NCI-H2081 treated with DMSO at 0.1 percent for 48 hours (cell line): ENCODE results near the gene SAMD4A.

ENCODE experiments used
- DNase-seq: peaks from one replicate; lab custom pipeline; 2025; lab: John Stamatoyannopoulos, UW

Gene SAMD4A

DNA sequence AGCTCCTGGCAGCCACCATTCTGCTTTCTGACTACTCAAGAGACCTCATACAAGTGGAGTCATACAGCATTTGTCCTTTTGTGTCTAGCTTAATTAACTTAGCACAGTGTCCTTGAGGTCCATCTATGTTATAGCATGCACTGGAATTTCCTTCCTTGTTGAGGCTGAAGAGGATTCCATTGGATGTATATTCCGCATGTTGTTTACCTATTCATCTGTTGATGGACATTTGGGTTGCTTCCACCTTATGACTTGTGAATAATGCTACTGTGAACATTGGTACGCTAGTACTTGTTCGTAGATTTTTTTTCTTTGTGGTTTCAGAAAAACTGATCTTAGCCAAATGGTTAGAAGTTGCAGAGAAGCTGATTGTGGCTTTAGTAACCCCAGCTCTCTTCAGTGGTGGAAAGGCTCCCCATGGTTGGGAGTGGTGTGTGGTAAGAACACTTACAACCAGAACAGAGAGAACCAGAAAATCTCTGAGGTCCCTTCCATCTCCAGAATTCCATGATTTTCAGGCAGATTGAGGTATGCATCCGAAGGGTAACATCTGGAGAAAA is 118.4 kb downstream of the SAMD4A start:
- DNase-seq = no peak

GRCh38 chr14:54686219-54686870 is 119.4 kb downstream of the SAMD4A start:
- DNase-seq = no peak

GRCh38 chr14:54686871-54687749 is 120.2 kb downstream of the SAMD4A start:
- no peak for DNase-seq

DNA sequence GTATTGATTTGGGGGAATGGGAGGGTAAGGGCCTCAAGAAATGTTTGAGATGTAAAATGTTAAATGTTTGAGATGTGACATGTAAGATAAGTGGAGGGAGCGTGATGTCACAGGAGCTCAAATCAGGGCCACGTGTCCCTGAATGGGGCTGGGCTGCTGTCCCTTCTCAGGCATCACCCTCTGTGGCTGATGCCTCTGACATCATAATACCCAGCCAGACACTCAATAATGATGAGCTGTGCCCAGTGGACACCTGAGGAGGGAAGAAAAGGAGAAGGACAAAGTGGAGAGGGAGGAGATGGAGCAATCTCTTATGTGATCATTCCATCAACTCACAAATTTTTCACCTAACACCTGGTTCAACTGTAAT is 120.8 kb downstream of the SAMD4A start:
- no peak for DNase-seq

- no peak for DNase-seq
Observed at GRCh38 chr14:54688229-54688628, 121.3 kb downstream of the SAMD4A start.

DNA sequence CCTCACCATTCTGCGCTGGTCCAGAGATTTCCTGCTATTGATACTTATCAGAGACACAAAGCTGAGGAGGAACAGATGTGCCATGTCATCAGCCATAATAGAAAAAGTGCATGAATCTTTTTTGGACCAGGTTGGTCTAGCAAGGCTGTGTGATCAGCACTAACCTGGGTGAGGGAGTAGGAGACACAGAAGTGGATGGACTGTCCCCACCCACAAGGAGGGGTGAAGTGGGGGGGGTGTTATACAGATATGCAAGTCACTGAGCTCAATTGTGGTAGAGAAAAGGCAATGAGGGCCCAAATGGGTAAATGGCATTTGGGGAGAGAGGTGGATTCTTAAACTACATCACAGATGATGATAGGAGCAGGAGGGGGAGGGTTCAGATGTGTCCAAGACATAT is 123.0 kb downstream of the SAMD4A start:
- DNase-seq = no peak

DNA sequence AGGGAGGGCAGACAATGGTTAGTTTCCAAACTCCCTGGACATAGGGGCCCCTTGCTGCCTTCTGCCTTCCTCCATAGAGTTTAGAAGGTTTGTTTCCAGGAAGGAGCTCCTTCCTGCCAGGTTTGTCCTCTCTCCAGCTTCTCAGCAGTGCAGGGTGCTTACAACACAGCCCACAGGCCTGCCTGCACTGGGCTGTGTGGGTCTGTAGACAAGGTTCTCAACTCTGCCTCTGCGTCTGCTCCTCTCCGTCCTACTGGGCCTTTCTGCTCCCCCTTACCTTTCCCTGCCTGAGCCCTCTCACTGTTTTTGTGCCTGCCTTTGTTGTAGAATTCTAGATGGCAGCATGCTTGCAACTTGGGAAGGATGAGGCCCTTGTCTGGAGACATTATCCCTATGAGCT is 124.0 kb downstream of the SAMD4A start:
- no peak for DNase-seq

DNA sequence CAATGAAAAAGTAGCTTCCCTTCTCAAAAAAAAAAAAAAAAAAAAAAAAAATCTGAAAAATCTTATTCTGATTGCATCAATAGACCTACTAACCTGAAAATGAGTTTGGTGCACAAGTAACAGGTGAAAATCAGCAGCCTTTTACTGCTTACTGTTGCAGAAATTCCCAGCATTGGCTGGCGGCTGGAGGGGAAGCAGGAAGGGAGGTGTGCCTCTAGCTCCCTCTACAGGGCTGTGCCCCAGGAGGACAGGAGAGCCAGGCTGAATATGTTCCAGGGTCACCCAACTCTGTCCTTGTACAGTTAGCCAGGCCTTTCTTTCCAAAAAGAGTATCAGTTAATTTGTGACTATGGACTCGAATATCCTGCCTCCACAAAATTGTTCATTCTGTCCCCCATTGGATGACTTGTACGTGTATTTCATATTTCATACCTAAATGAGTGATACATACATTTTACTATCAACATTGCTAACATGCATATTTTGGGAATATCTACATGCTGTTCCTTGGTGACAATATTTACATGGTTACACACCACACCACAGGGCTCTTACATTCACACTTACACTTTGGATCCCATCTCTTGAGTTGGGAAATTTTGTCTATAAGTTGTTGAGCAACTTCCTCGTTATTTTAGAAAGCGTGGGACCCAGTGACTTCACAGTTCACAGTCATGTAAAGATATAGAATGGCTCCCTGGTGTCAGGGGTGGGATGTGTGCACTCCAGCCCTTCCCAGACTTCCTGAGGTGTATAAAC is 124.8 kb downstream of the SAMD4A start:
- DNase-seq = no peak

- no peak for DNase-seq
Observed at GRCh38 chr14:54692284-54692772, 125.4 kb downstream of the SAMD4A start.

GRCh38 chr14:54693761-54694160 is 126.8 kb downstream of the SAMD4A start:
- no peak for DNase-seq

DNA sequence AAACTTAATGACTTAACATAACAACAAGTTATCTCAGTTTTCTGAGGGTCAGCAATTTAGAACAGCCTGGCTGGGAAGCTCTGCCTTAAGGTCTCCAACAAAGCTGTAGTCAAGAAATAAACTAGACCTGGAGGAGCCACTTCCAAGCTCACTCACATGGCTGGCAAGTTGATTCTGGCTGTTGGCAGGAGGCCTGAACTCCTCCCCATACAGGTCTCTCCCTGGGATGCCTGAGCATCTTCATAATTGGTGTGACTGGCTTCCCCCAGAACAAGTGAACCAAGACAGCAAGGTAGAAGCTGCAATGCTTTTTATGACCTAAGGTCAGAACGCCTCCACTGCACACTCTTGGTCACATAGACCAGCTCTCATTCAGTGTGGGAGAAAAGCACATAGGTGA is 128.3 kb downstream of the SAMD4A start:
- DNase-seq = no peak

DNA sequence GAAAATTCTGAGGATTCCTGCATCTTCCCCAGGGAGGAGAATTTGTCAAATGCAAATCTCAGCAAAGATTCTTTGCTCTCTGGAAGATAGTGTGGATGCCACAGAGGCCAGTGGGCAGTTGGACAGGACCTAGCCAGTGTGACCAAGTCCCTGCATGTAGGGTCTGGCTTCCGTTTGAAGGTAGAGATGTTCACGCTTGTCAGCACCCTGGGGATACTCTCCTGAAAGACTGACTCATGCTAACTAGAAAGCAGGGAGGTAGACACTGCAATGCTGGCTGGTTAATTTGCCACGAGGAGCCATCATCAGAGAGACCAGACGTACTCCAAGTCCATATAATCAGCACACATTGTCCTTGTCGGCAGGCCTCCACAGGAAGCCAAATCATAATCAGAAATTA is 130.1 kb downstream of the SAMD4A start:
- no peak for DNase-seq

GRCh38 chr14:54697803-54698202 is 130.9 kb downstream of the SAMD4A start:
- no peak for DNase-seq

DNA sequence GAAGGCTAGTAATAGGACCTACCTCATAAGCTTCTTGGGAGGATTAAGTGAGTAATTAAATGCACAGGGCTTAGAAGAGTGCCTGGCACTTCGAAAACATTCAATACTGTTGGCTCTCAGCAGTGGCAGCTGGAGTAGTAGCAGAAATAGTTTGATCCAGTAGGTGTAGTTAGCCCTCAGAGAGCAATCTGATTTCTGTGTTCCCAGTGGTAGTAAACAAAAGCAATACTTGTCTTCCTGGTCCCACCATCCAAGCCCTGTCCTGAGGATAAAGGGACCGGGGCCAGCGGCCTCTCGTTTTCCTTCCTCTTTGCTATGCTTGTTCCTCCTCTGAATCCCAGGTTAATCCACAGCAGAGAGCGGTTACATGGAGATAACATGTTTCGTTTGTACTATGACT is 131.6 kb downstream of the SAMD4A start:
- DNase-seq = no peak

DNA sequence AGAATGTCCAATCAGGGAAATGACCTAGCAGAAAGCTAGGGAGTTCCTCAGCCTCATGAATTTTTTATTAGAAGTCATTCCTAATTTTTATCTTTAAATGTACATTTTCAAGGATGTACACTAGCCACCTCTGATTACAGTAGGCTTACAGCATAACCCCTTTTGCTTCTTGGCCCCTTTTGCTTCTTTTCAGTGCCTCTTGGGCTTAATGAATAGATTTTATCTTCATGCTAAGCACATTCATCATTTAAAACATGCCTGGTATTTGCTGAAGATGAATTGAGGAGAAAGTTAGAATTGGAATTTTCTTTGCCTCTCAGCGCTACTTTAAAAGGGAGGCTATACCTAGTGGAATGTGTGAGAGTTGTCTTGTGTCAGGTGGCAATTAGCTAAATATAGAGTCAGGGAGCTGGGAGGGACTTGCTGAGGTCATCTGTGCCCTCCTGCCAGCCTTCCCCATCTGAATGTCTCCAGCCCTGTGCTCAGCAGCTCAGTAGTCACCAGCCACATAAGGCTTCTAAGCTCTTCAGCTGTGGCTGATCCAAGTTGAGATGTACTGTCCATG is 132.1 kb downstream of the SAMD4A start:
- DNase-seq = no peak

DNA sequence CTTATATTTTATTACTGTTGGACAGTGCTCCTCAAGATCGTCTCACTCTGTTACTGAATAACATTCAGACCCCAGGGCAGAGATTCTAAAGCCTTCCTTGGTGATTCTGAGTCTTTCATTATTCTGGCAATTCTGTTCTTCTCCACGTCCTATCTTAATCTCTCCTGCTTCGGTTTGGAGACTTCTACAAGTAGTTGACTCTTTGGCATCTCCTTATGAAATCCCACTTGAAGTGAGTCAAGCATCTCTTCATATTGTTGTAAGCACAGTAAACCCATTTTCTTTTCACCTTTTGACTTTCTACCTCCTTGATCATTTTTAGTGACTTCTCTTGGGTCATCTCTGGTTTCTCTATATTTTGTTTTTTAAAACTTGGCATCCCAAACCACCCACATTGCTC is 132.8 kb downstream of the SAMD4A start:
- DNase-seq = no peak

DNA sequence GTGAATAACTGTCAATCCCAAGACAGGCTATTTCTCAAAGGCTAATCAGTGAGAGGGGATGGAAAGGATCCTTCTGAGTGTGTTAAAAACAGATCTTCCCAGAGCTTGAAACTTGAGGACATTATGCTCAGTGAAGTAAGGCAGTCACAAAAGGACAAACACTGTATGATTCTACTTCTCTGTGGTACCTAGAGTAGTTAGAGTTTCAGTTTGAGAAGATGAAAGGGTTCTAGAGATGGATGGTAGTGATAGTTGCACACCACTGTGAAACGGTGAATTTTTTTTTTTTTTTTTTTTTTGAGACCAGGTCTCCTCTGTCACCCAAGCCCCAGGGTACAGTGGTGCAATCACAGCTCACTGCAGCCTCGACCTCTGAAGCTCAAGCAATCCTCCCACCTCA is 133.8 kb downstream of the SAMD4A start:
- DNase-seq = no peak

DNA sequence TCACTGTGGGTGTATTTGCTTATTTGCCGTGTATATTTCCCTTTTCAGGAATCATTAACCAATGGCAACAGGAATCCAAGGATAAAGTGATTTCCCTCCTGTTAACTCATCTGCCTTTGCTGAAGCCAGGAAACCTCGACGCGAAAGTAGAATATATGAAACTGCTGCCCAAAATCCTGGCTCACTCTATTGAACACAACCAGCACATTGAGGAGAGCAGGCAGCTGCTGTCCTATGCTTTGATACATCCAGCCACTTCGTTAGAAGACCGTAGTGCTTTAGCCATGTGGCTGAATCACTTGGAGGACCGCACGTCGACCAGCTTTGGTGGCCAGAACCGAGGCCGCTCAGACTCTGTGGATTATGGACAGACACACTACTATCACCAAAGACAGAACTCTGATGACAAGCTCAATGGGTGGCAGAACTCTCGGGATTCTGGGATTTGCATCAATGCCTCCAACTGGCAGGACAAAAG is 135.1 kb downstream of the SAMD4A start:
- no peak for DNase-seq

GRCh38 chr14:54702492-54702891 is 135.6 kb downstream of the SAMD4A start:
- DNase-seq = no peak

GRCh38 chr14:54703082-54703481 is 136.2 kb downstream of the SAMD4A start:
- DNase-seq = no peak

DNA sequence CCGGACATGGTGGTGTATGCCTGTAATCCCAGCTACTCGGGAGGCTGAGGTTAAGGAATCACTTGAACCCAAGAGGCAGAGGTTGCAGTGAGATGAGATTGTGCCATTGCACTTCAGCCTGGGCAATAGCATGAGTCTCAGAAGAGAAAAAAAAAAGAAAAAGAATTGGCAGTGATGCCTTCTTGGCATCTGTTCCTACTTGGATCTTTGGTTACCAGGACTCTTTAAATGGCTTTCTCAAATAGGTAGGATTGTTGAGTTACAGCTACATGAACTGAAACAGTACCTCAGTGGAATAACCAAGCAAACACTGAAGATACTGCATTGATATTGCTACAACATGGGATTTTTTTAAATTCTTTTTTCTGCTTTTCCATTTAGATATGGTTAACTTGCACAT is 136.8 kb downstream of the SAMD4A start:
- no peak for DNase-seq

- DNase-seq = no peak
Observed at GRCh38 chr14:54704768-54705167, 137.8 kb downstream of the SAMD4A start.
